Heart left ventricle (tissue), 13 donors: ENCODE data around the gene HOXB6.

Source experiments
- POLR2A ChIP-seq, 2 donors: fragments of 450-650 bp; IDR thresholded peaks; one replicate each; pipeline ENCODE4 v1.6.1; 2017; ENCODE audit warnings: antibody characterized with exemption in 2 of 2, mild to moderate bottlenecking in 2 of 2, moderate library complexity in 2 of 2
- TF ChIP-seq, protein P1 (sequence below), 12 donors: fragments of 200-600 bp; sonication (generic) in 4 of 12; IDR thresholded peaks; one replicate each; pipeline versions ENCODE4 v1.5.0 to v1.8.0; 2018 to 2022; ENCODE audit warnings: antibody characterized with exemption in 12 of 12, mild to moderate bottlenecking in 5 of 12
- donor health status: ischemic (EF 13 %, LVEDD 7.1; RV severe dilation, severe dysfunction).
- donor health status: DM: no; HTN: yes; CAD: no.
- donor health status: DM: no; HTN: no; CAD: no.
- donor health status: ischemic (EF 25% LVEDD 6.9; RV normal size, moderate dysfunction).
- donor health status: ischemic (EF 25% LVEDD 5.7; RV mildly dilated, moderate dysfunction).
- donor health status: ischemic (EF 35%, LVEDD 5.7; RV mildly dilated, moderate dysfunction).
- donor health status: nonischemic (EF 11% LVEDD 7.7; RV severe dilation, severe dysfunction).
- donor health status: DM: yes; HTN: yes; CAD: no.
- donor health status: PGD.
- donor health status: ischemic (EF 29% LVEDD 5.4; RV normal size, mild dysfunction).
- donor health status: nonischemic (EF 23%, LVEDD 6.1; RV moderate dilation, normal function).

DNA sequence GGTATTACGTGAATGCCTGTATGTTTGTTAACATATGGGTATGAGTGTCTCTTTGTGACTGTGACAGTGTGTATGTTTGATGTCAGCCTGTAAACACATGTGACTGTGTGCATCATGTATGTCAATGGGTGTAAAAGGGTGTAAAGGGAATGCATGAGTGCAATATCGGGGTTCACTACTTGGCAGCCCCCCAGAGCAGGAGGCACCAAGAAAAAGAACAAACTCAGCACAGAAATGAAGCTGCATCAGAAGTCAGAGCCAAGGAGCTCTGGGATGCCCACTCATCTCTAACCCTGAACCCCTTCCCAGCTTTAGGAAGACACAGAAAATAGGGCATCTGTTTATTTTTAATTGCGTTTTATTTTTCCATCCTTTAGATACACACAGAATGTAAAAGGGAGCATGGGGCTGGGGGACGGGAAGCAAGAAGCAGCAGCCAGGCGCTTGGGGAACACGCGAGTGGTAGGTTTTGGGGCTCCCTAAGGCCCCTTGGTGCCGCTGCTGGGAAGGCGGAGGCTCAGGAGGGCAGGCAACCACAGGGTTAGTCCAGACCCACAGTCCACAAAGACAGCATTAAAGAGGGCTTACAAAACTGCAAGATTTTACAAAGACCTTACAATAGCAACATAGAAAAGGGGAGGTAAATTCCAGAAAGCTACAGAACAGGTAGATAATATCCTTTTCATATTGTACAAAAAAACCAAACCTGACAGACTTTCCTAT lies 2.3 kb upstream of the HOXB6 start:
- TF ChIP-seq, protein P1, sequence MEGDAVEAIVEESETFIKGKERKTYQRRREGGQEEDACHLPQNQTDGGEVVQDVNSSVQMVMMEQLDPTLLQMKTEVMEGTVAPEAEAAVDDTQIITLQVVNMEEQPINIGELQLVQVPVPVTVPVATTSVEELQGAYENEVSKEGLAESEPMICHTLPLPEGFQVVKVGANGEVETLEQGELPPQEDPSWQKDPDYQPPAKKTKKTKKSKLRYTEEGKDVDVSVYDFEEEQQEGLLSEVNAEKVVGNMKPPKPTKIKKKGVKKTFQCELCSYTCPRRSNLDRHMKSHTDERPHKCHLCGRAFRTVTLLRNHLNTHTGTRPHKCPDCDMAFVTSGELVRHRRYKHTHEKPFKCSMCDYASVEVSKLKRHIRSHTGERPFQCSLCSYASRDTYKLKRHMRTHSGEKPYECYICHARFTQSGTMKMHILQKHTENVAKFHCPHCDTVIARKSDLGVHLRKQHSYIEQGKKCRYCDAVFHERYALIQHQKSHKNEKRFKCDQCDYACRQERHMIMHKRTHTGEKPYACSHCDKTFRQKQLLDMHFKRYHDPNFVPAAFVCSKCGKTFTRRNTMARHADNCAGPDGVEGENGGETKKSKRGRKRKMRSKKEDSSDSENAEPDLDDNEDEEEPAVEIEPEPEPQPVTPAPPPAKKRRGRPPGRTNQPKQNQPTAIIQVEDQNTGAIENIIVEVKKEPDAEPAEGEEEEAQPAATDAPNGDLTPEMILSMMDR (IDR thresholded peaks at IDR 0.05) = no peak
- TF ChIP-seq POLR2A (IDR thresholded peaks at IDR 0.05) = no peak
